ENCODE data around the gene ZNF692. TPM values are rescaled to one million over a fixed set of nuclear protein-coding genes. Genes with fewer than 3 reads are reported as not detected.

ZNF692 gene
- total RNA-seq, 1 donor from 2014 or later: 73.0 TPM

DNA sequence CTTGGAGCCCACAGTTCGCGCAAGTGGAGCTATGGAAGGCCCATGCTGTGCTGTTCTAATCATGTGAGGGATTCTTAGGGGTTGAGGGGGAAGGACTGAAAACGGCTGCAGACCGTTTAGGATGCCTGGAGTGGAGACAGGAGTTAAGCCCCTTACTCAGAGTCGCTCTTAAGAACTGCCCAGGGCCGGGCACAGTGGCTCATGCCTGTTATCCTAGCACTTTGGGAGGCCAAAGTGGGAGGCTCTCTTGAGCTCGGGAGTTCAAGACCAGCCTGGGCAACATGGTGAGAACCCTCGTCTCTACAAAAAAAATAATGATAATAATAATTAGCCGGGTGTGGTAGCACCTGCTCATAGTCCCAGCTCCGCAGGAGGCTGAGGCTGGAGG is 19.7 kb downstream of the ZNF692 start:
- TF ChIP-seq, protein P1, sequence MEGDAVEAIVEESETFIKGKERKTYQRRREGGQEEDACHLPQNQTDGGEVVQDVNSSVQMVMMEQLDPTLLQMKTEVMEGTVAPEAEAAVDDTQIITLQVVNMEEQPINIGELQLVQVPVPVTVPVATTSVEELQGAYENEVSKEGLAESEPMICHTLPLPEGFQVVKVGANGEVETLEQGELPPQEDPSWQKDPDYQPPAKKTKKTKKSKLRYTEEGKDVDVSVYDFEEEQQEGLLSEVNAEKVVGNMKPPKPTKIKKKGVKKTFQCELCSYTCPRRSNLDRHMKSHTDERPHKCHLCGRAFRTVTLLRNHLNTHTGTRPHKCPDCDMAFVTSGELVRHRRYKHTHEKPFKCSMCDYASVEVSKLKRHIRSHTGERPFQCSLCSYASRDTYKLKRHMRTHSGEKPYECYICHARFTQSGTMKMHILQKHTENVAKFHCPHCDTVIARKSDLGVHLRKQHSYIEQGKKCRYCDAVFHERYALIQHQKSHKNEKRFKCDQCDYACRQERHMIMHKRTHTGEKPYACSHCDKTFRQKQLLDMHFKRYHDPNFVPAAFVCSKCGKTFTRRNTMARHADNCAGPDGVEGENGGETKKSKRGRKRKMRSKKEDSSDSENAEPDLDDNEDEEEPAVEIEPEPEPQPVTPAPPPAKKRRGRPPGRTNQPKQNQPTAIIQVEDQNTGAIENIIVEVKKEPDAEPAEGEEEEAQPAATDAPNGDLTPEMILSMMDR (conservative IDR thresholded peaks at IDR 0.05): no peak
- H3K36me3 Mint-ChIP-seq: no peaks in the 10 kb centered on the region
- H3K4me3 Mint-ChIP-seq: no peak overlapping the region
- H3K9me3 Mint-ChIP-seq: no peaks in the 10 kb centered on the region
- no peak for DNase-seq (ENCODE audit: extremely low spot score, unreplicated experiment)
- no peaks in the 10 kb centered on the region for H3K27me3 Mint-ChIP-seq
- H3K27ac Mint-ChIP-seq: no peak overlapping the region
- H3K4me1 Mint-ChIP-seq (ENCODE audit: unreplicated experiment): peaks cover 24% of the 10 kb centered on the region

DNA sequence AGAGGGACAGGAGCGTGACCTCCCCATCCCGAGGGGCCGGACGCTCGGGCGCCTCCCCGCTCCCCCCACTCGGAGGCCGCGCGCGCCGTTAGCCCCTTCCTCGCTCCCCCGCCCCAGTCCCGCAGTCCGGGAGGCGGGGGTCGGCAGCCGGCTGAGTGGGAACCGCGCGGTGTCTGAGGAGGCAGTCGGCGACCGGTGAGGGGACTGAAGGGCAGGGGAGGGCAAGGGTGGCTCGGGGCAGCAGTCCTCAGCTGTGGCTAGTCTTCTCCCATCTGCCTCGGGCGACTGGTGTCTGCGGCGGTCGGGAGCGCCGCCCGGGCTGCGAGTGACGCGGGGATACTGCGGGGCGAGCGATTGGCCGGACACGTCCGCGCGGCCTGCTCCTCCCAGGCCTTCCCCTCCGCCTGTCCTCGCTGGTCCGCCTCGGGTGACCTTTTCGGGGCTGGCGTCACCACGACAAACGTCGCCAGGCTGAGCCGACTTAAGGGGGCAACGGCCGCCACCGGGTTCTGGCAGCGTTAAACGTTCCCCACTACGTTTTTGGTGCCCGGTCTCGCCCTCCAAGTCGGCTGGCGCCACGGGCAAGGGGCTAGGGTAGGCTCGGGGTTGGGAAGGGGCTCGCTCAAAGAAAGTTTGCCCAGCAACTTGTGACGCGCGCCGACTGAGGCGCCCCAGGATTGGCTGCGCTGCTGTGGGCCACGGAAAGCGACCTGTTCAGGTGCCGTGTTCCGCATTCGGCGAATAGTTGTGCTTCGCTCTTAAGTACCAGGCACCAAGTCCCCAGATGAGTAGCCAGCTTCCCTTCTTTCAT is 20.3 kb downstream of the ZNF692 start:
- TF ChIP-seq, protein P1 (conservative IDR thresholded peaks at IDR 0.05): no peak
- DNase-seq (ENCODE audit: extremely low spot score, unreplicated experiment): peak; percentile 91
- peaks cover 24% of the 10 kb centered on the region for H3K4me1 Mint-ChIP-seq (ENCODE audit: unreplicated experiment)
- H3K27ac Mint-ChIP-seq: no peak overlapping the region
- no peak overlapping the region for H3K4me3 Mint-ChIP-seq
- H3K9me3 Mint-ChIP-seq: no peaks in the 10 kb centered on the region
- H3K36me3 Mint-ChIP-seq: no peaks in the 10 kb centered on the region
- H3K27me3 Mint-ChIP-seq: peaks cover 3% of the 10 kb centered on the region

DNA sequence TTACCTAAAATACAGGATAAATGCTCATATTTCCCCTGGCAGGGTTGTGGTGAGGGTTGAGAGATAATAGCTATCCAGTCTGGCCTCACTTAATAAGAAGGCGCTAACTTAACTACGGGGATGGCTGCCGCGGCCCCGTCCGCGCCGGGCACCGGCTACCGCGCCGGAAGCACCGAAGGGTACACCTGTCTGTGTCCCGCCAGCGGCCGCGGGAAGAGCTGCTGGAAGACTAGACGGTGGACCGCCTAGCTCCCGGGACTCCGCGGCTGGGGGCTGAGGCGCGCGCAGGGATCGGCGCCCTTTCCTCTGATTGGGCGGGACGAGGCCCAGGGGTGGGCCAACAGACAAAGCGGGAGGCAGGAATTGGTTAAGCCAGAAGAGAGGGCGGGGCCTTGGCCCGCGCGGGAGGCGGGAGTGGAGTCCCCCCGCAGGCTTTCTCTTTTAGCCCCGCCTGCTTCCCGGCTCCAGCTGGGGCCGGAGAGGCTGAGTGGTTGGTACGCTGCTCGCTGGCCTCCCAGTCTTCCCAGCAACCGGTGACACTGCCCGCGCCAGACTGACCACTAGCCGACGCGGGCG is 21.0 kb downstream of the ZNF692 start, which contains the start of gene ZNF672:
ZNF672 (plus strand) TSS at position 444 of the 576 bp plus-strand sequence. CDS start 9,051 bp downstream, outside the sequence.
- peaks cover 24% of the 10 kb centered on the region for H3K4me1 Mint-ChIP-seq (ENCODE audit: unreplicated experiment)
- H3K36me3 Mint-ChIP-seq: no peaks in the 10 kb centered on the region
- TF ChIP-seq, protein P1 (conservative IDR thresholded peaks at IDR 0.05): no peak
- H3K9me3 Mint-ChIP-seq: no peaks in the 10 kb centered on the region
- no peak within 1 kb of the TSS for H3K27ac Mint-ChIP-seq
- H3K27me3 Mint-ChIP-seq: peaks cover 7% of the 10 kb centered on the region
- no peak within 1 kb of the TSS for H3K4me3 Mint-ChIP-seq
- DNase-seq (ENCODE audit: extremely low spot score, unreplicated experiment): peak; percentile 96

DNA sequence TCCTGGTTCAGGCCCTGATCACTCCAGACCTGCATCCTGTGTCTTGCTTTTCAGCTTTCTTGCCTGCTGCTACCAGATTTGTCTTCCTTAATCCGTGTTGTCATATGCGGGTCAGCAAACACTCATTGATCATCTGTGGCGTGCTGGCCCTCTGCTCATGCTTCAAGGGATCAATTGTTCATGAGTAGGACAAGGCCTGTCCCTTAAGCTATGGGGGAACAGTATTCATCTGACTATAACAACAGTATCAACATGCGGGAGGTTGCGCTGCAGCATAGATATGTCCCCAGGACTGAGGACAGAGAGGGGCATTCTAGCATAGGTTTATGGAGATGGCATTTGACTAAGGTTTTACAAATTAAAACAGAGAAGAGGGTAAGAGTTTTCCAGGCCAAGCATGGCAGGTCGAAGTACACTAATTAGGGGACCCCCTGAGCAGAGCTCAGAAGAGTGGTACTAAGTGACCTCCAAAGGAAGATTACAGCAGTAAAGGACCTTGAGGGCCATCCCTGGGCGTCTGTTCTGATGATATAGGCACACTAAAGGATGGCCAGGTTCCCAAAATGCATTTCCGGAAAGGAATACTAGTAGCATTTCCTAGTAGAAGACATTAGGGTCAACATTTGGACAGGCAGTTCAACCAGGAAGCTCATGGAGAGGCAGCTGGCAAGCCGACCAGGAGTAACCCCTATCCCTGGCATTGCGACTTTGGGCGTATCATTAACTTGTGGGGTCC is 21.7 kb downstream of the ZNF692 start:
- no peak for DNase-seq (ENCODE audit: extremely low spot score, unreplicated experiment)
- Mint-ChIP-seq H3K9me3 (no peaks in the 10 kb centered on the region), H3K4me3 (no peak overlapping the region), H3K4me1 (ENCODE audit: unreplicated experiment) (peaks cover 20% of the 10 kb centered on the region), H3K27ac (no peak overlapping the region), H3K36me3 (no peaks in the 10 kb centered on the region), H3K27me3 (peaks cover 7% of the 10 kb centered on the region)
- TF ChIP-seq, protein P1 (conservative IDR thresholded peaks at IDR 0.05): no peak

DNA sequence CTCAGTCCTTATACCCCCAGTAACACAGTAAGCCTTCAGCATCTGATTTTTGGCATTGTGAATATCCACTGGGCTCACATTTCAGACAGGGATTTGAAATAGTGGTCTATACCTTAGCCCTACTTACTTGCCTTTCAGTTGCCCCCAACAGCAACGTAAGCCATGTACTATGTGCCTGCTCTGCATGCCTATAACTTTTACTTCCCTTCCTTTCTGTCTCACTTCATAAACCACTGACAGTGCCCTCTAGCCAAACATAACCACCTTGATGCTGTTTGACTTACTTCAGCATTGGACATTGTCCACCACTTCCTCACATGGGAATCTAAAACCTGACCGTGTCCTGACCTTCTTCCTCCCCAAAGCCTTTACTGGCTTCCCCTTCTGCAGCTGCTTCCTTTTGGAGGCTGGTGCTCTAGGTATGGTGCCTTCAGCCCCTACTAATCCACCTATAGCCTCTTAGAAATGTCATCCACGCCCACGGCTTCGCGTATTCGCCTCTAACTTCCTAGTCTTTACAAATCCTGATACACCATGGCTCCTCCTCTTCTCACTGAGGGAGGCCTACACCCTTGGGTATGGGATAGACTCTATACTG is 24.4 kb downstream of the ZNF692 start:
- Mint-ChIP-seq H3K9me3 (no peaks in the 10 kb centered on the region), H3K36me3 (no peaks in the 10 kb centered on the region), H3K4me3 (no peak overlapping the region), H3K4me1 (ENCODE audit: unreplicated experiment) (peaks cover 3% of the 10 kb centered on the region), H3K27ac (no peak overlapping the region), H3K27me3 (peaks cover 13% of the 10 kb centered on the region)
- TF ChIP-seq, protein P1 (conservative IDR thresholded peaks at IDR 0.05): no peak
- no peak for DNase-seq (ENCODE audit: extremely low spot score, unreplicated experiment)

All from type B pancreatic cell (in vitro differentiated cells).